ENCODE results near the gene FAM184A.

- no peak for TF ChIP-seq POLR2A (IDR thresholded peaks at IDR 0.05)
- TF ChIP-seq CTCF (IDR thresholded peaks at IDR 0.05) = no peak
Measured at GRCh38 chr6:119037941-119038623, 40.4 kb downstream of the FAM184A start.
